A549 (cell line): ENCODE measurements around the gene SMG6. TPM values are rescaled to one million over a fixed set of nuclear protein-coding genes. Genes with fewer than 3 reads are reported as not detected.

ENCODE experiments used
- ATAC-seq, 2 experiments: fragments of 200-7000 bp in 1 of 2; fragments of >200 bp in 1 of 2; cut with Nextera tagmentation in 1 of 2; cut with Tn5 transposase in 1 of 2; 3 replicates each; pipeline versions ENCODE4 v1.8.0 to v1.9.1; 2018 to 2020; ENCODE audit warnings: mild to moderate bottlenecking in 1 of 2, moderate library complexity in 1 of 2
- CTCF ChIA-PET: fragments of 300-600 bp; sonication (Branson Sonifier 250); formaldehyde crosslinking; extraction: SDS; loops from one replicate; lab custom pipeline; 2021; ENCODE audit warnings: antibody characterized with exemption, inconsistent platforms; lab: Yijun Ruan, JAX
- POLR2A ChIA-PET: fragments of 350-600 bp; formaldehyde crosslinking; extraction: SDS; loops from one replicate; lab custom pipeline; 2021; ENCODE audit warnings: antibody characterized with exemption, inconsistent platforms; lab: Yijun Ruan, JAX
- DNase-seq, 2 experiments: peaks; one replicate each; pipeline versions ENCODE4 v3.0.0 to v3.0.0-alpha.2; 2011 to 2016; ENCODE audit warnings: low read depth in 1 of 2, low spot score in 1 of 2
- FAIRE-seq: peaks from 2 replicates; lab custom pipeline; 2011; peaks lifted over from hg19 to GRCh38; lab: Jason Lieb, UNC
- H3K27ac ChIP-seq, 2 experiments: fragments of >200 bp; sonication (Bioruptor Twin); formaldehyde crosslinking; 3 replicates each; pipeline ENCODE4 v1.5.1; 2016 to 2017
- H3K4me1 ChIP-seq: fragments of >200 bp; sonication (Bioruptor Twin); formaldehyde crosslinking; 3 replicates; pipeline ENCODE4 v1.6.1; 2016
- H3K4me2 ChIP-seq: fragments of >200 bp; sonication (Bioruptor Twin); formaldehyde crosslinking; 3 replicates; pipeline ENCODE4 v1.6.1; 2016
- H3K4me3 ChIP-seq: fragments of >200 bp; sonication (Bioruptor Twin); formaldehyde crosslinking; 3 replicates; pipeline ENCODE4 v1.5.1; 2016
- H3K9me3 ChIP-seq: fragments of >200 bp; sonication (Bioruptor Twin); formaldehyde crosslinking; 3 replicates; pipeline ENCODE4 v1.6.1; 2016
- ATOH8 ChIP-seq: fragments of 250-450 bp; sonication (Bioruptor Pico); IDR thresholded peaks from 2 replicates; pipeline ENCODE4 v1.5.0; 2020; ENCODE audit warnings: low read depth, mild to moderate bottlenecking, moderate library complexity
- CBX2 ChIP-seq: fragments of 200-600 bp; sonication (generic); IDR thresholded peaks from 2 replicates; pipeline ENCODE4 v1.6.1; 2016; ENCODE audit warnings: low read depth, mild to moderate bottlenecking, borderline replicate concordance
- CHD2 ChIP-seq: fragments of 150-350 bp; IDR thresholded peaks from 2 replicates; pipeline ENCODE4 v1.6.1; 2014; ENCODE audit warnings: low read length; ENCODE audit not compliant: partially characterized antibody
- E2F6 ChIP-seq: IDR thresholded peaks from 2 replicates; pipeline ENCODE4 v1.6.1; 2012; ENCODE audit warnings: low read depth, borderline replicate concordance
- EHMT2 ChIP-seq: fragments of 200-600 bp; sonication (generic); IDR thresholded peaks from 2 replicates; pipeline ENCODE4 v1.6.1; 2016; ENCODE audit warnings: antibody characterized with exemption, low read depth, mild to moderate bottlenecking, moderate library complexity
- EP300 ChIP-seq, 2 experiments: fragments of >200 bp; sonication (Bioruptor Twin); formaldehyde crosslinking; IDR thresholded peaks; 2 replicates in 1 of 2; 3 replicates in 1 of 2; pipeline ENCODE4 v1.6.1; 2016 to 2017
- ESRRA ChIP-seq: fragments of 150-350 bp; IDR thresholded peaks from 2 replicates; pipeline ENCODE4 v1.6.1; 2014; ENCODE audit warnings: mild to moderate bottlenecking, low read length, borderline replicate concordance
- FOSB ChIP-seq: fragments of 250-450 bp; sonication (Bioruptor Pico); IDR thresholded peaks from 2 replicates; pipeline ENCODE4 v1.5.0; 2020; ENCODE audit warnings: mild to moderate bottlenecking, moderate library complexity
- GATA3 ChIP-seq: IDR thresholded peaks from 2 replicates; pipeline ENCODE4 v1.6.1; 2012; ENCODE audit warnings: borderline replicate concordance
- HEYL ChIP-seq: fragments of 250-450 bp; sonication (Bioruptor Pico); IDR thresholded peaks from 2 replicates; pipeline ENCODE4 v1.8.0; 2021; ENCODE audit warnings: mild to moderate bottlenecking, moderate library complexity
- HOXB13 ChIP-seq: fragments of 250-450 bp; sonication (Bioruptor Pico); IDR thresholded peaks from 2 replicates; pipeline ENCODE4 v1.5.0; 2020; ENCODE audit warnings: low read depth, mild to moderate bottlenecking, moderate library complexity
- JUNB ChIP-seq: fragments of >200 bp; sonication (Bioruptor Twin); formaldehyde crosslinking; IDR thresholded peaks from 2 replicates; pipeline ENCODE4 v1.6.1; 2016
- MAFK ChIP-seq: fragments of 450-650 bp; IDR thresholded peaks from 2 replicates; pipeline ENCODE4 v1.6.1; 2014; ENCODE audit not compliant: partially characterized antibody
- MAZ ChIP-seq: fragments of 150-350 bp; IDR thresholded peaks from 2 replicates; pipeline ENCODE4 v1.6.1; 2014; ENCODE audit warnings: antibody characterized with exemption, low read depth, low read length, borderline replicate concordance
- PBX3 ChIP-seq: IDR thresholded peaks from 2 replicates; pipeline ENCODE4 v1.6.1; 2012
- RAD21 ChIP-seq, 2 experiments: fragments of >200 bp in 1 of 2; sonication (Bioruptor Twin) in 1 of 2; formaldehyde crosslinking in 1 of 2; IDR thresholded peaks in 1 of 2; conservative IDR thresholded peaks in 1 of 2; 2 replicates in 1 of 2; 3 replicates in 1 of 2; pipeline ENCODE4 v1.6.1; 2012 to 2018; ENCODE audit warnings: inconsistent platforms in 1 of 2
- RCOR1 ChIP-seq: fragments of 150-350 bp; IDR thresholded peaks from 2 replicates; pipeline ENCODE4 v1.6.1; 2014; ENCODE audit warnings: antibody characterized with exemption, low read length, low read depth
- RNF2 ChIP-seq: fragments of 200-600 bp; sonication (generic); IDR thresholded peaks from 2 replicates; pipeline ENCODE4 v1.6.1; 2016; ENCODE audit warnings: low read depth, mild to moderate bottlenecking, antibody characterized with exemption, moderate library complexity, borderline replicate concordance
- SMC3 ChIP-seq: fragments of >200 bp; sonication (Bioruptor Twin); formaldehyde crosslinking; IDR thresholded peaks from 3 replicates; pipeline ENCODE4 v1.6.1; 2018; ENCODE audit warnings: inconsistent platforms
- TFCP2L1 ChIP-seq: fragments of 250-450 bp; sonication (Bioruptor Pico); IDR thresholded peaks from 2 replicates; pipeline ENCODE4 v1.5.0; 2021; ENCODE audit warnings: mild to moderate bottlenecking
- ZFP36 ChIP-seq: fragments of 450-650 bp; IDR thresholded peaks from 2 replicates; pipeline ENCODE4 v1.6.1; 2014; ENCODE audit warnings: borderline replicate concordance; ENCODE audit not compliant: partially characterized antibody
- WGBS: methylation state at CpG from one replicate; pipeline ENCODE4 v1.1.6; 2017; ENCODE audit errors: missing lambda C conversion rate; 5-methylcytosine and 5-hydroxymethylcytosine counted together
- polyA plus RNA-seq, 4 experiments: library from polyadenylated mRNA; depleted of rRNA in 3 of 4; stranded (reverse); fragments of >200 nt; fragmentation: RNase III in 1 of 4; extraction: RNeasy Plus Mini Kit Qiagen cat#74134 plus additional on column Dnase treatment in 1 of 4; gene quantifications; 2 replicates in 3 of 4; 3 replicates in 1 of 4; pipeline ENCODE4 v1.2.3, GENCODE V29; 2011 to 2017
- TF ChIP-seq, protein P1 (sequence below): fragments of >200 bp; sonication (Bioruptor Twin); formaldehyde crosslinking; IDR thresholded peaks from 3 replicates; pipeline ENCODE4 v1.5.1; 2016
- TF ChIP-seq, protein P2 (sequence below): fragments of >200 bp; sonication (Bioruptor Twin); formaldehyde crosslinking; IDR thresholded peaks from 2 replicates; pipeline ENCODE4 v1.6.1; 2016
- TF ChIP-seq, protein P3 (sequence below): fragments of >200 bp; sonication (Bioruptor Twin); formaldehyde crosslinking; IDR thresholded peaks from 3 replicates; pipeline ENCODE4 v1.6.1; 2016
- TF ChIP-seq, protein P4 (sequence below): fragments of 200-600 bp; sonication (generic); IDR thresholded peaks from 2 replicates; pipeline ENCODE4 v1.6.1; 2016; ENCODE audit warnings: antibody characterized with exemption, mild to moderate bottlenecking, moderate library complexity

The SMG6 gene
- polyA plus RNA-seq, 2 of the 4 experiments (the other 2 are of a cell fraction), result 4.7 to 17.0 TPM

- POLR2A ChIA-PET, result interaction anchor here (0.6 to 1.1 kb wide), 2 partner anchors 10 to 251 kb away, joined by 3 read pairs; no protein-coding TSS in a partner anchor
- Histone ChIP-seq H3K27ac (peak overlapping the region; percentile 8 to 90; a peak in 4 of 6 replicates), H3K4me2 (peak overlapping the region; percentile 83), H3K4me1 (peaks cover 21% of the 10 kb centered on the region), H3K4me3 (peak overlapping the region; percentile 80)
- no peak for FAIRE-seq
- WGBS, result 23% methylated on average over 10 of the region's 10 CpGs
- TF ChIP-seq RAD21 (conservative IDR thresholded peaks at IDR 0.05 in 1 of 2, IDR thresholded peaks at IDR 0.05 in 1 of 2) (peak; percentile 53 to 80; a peak in 2 of 5 replicates), GATA3 (no peak), E2F6 (0 out of 2 replicates have a peak, but pooled peaks have one; percentile 24), SMC3 (peak; percentile 28; the same call in 1 of the 3 replicates), ATOH8 (no peak), PBX3 (0 out of 2 replicates have a peak, but pooled peaks have one; percentile 23), TFCP2L1 (no peak)
- TF ChIP-seq, protein P1, sequence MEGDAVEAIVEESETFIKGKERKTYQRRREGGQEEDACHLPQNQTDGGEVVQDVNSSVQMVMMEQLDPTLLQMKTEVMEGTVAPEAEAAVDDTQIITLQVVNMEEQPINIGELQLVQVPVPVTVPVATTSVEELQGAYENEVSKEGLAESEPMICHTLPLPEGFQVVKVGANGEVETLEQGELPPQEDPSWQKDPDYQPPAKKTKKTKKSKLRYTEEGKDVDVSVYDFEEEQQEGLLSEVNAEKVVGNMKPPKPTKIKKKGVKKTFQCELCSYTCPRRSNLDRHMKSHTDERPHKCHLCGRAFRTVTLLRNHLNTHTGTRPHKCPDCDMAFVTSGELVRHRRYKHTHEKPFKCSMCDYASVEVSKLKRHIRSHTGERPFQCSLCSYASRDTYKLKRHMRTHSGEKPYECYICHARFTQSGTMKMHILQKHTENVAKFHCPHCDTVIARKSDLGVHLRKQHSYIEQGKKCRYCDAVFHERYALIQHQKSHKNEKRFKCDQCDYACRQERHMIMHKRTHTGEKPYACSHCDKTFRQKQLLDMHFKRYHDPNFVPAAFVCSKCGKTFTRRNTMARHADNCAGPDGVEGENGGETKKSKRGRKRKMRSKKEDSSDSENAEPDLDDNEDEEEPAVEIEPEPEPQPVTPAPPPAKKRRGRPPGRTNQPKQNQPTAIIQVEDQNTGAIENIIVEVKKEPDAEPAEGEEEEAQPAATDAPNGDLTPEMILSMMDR, result peak; percentile 52; the same call in 2 of the 3 replicates
- TF ChIP-seq, protein P2, sequence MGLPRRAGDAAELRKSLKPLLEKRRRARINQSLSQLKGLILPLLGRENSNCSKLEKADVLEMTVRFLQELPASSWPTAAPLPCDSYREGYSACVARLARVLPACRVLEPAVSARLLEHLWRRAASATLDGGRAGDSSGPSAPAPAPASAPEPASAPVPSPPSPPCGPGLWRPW, result no peak
- TF ChIP-seq, all 56 proteins: peak for 5
- no peaks in the 10 kb centered on the region for H3K9me3 ChIP-seq
- CTCF ChIA-PET, result interaction anchor here (0.5 to 17.0 kb wide), 11 partner anchors 11 to 332 kb away, joined by 3 to 420 read pairs (median 6); partner anchors contain the start of genes HIC1 and OVCA2
- DNase-seq, result peak in 1 of 2 experiments; percentile 92
- ATAC-seq, result no peak; a peak in 3 of 6 replicates
Measured at GRCh38 chr17:2030779-2031163, 272.8 kb downstream of the SMG6 start.

- ChIA-PET CTCF (interaction anchor here (0.6 to 17.0 kb wide), 14 partner anchors 12 to 441 kb away, joined by 3 to 420 read pairs (median 5); partner anchors contain the start of genes HIC1 and OVCA2), POLR2A (interaction anchor here (0.6 kb wide), 1 partner anchor 251 kb away, joined by 3 read pairs; no protein-coding TSS in a partner anchor)
- DNase-seq, result peak; percentile 91 to 99
- peak; percentile 83 to 93 for ATAC-seq
- Histone ChIP-seq H3K4me1 (peaks cover 19% of the 10 kb centered on the region), H3K4me2 (peak within 1 kb of the TSS; percentile 83), H3K27ac (peak within 1 kb of the TSS; percentile 71 to 90), H3K4me3 (peak within 1 kb of the TSS; percentile 80), H3K9me3 (no peaks in the 10 kb centered on the region)
- WGBS, result 6% methylated on average over 23 of the region's 59 CpGs
- FAIRE-seq, result peak; percentile 100
- TF ChIP-seq RNF2, result no peak
- TF ChIP-seq FOSB (CRISPR knock-in tag), result no peak
- TF ChIP-seq RCOR1, result no peak
- no peak for TF ChIP-seq EP300 (IDR thresholded peaks at IDR 0.05)
- no peak for TF ChIP-seq JUNB
- TF ChIP-seq, protein P3, sequence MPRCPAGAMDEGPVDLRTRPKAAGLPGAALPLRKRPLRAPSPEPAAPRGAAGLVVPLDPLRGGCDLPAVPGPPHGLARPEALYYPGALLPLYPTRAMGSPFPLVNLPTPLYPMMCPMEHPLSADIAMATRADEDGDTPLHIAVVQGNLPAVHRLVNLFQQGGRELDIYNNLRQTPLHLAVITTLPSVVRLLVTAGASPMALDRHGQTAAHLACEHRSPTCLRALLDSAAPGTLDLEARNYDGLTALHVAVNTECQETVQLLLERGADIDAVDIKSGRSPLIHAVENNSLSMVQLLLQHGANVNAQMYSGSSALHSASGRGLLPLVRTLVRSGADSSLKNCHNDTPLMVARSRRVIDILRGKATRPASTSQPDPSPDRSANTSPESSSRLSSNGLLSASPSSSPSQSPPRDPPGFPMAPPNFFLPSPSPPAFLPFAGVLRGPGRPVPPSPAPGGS, result no peak
- no peak for TF ChIP-seq CBX2
- TF ChIP-seq MAFK, result no peak
- no peak for TF ChIP-seq EHMT2
- TF ChIP-seq HOXB13, result no peak
- TF ChIP-seq, protein P4, sequence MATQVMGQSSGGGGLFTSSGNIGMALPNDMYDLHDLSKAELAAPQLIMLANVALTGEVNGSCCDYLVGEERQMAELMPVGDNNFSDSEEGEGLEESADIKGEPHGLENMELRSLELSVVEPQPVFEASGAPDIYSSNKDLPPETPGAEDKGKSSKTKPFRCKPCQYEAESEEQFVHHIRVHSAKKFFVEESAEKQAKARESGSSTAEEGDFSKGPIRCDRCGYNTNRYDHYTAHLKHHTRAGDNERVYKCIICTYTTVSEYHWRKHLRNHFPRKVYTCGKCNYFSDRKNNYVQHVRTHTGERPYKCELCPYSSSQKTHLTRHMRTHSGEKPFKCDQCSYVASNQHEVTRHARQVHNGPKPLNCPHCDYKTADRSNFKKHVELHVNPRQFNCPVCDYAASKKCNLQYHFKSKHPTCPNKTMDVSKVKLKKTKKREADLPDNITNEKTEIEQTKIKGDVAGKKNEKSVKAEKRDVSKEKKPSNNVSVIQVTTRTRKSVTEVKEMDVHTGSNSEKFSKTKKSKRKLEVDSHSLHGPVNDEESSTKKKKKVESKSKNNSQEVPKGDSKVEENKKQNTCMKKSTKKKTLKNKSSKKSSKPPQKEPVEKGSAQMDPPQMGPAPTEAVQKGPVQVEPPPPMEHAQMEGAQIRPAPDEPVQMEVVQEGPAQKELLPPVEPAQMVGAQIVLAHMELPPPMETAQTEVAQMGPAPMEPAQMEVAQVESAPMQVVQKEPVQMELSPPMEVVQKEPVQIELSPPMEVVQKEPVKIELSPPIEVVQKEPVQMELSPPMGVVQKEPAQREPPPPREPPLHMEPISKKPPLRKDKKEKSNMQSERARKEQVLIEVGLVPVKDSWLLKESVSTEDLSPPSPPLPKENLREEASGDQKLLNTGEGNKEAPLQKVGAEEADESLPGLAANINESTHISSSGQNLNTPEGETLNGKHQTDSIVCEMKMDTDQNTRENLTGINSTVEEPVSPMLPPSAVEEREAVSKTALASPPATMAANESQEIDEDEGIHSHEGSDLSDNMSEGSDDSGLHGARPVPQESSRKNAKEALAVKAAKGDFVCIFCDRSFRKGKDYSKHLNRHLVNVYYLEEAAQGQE, result no peak
- TF ChIP-seq ESRRA, result no peak
- no peak for TF ChIP-seq CHD2
- no peak for TF ChIP-seq ZFP36
- TF ChIP-seq MAZ, result peak; percentile 99
- no peak for TF ChIP-seq HEYL (CRISPR knock-in tag)
Measured at GRCh38 chr17:2029911-2030778, 273.4 kb downstream of the SMG6 start, which contains the start of gene DPH1. Gene DPH1, plus strand, starts transcription at chr17:2030153. Its CDS starts 17 bp downstream, at chr17:2030170.
